Cardiac fibroblast (primary cell): ENCODE results near the gene SEPTIN12.
A peak's percentile ranks its signal among the peaks of the same experiment; 100 is the strongest.

Source experiments
- DNase-seq, 2 donors: peaks; one replicate each; pipeline versions ENCODE4 v3.0.0 to v3.0.0-alpha.2; 2010; ENCODE audit warnings: low read depth in 2 of 2
- H3K4me3 ChIP-seq, 2 donors: replicated peaks in 1 of 2; 1 replicate in 1 of 2; 2 replicates in 1 of 2; pipeline ENCODE4 v1.5.1; 2011; ENCODE audit warnings: low read depth in 2 of 2, low read length in 2 of 2, mild to moderate bottlenecking in 2 of 2, moderate library complexity in 1 of 2
- CTCF ChIP-seq: IDR thresholded peaks from one replicate; pipeline ENCODE4 v1.5.1; 2011; ENCODE audit warnings: low read depth, mild to moderate bottlenecking, low read length, inconsistent platforms

The SEPTIN12 gene

GRCh38 chr16:4777339-4778049 is 10.7 kb downstream of the SEPTIN12 start:
- DNase-seq, result no peak
- no peak overlapping the region for H3K4me3 ChIP-seq
- TF ChIP-seq CTCF, result no peak

- no peak overlapping the region for H3K4me3 ChIP-seq
- no peak for TF ChIP-seq CTCF
- DNase-seq, result no peak
These were observed 11.9 kb downstream of the SEPTIN12 start for GRCh38 chr16:4776141-4776705.

- no peak for TF ChIP-seq CTCF
- H3K4me3 ChIP-seq, result no peak overlapping the region
- DNase-seq, result no peak
These were observed 13.1 kb downstream of the SEPTIN12 start for GRCh38 chr16:4775005-4775404.

GRCh38 chr16:4772351-4772750 is 15.8 kb downstream of the SEPTIN12 start:
- DNase-seq, result no peak
- H3K4me3 ChIP-seq, result no peak overlapping the region
- TF ChIP-seq CTCF, result no peak

- DNase-seq, result no peak
- no peak overlapping the region for H3K4me3 ChIP-seq
- no peak for TF ChIP-seq CTCF
These were observed 16.5 kb downstream of the SEPTIN12 start for GRCh38 chr16:4771646-4772045.

GRCh38 chr16:4769306-4769638 is 18.9 kb downstream of the SEPTIN12 start:
- H3K4me3 ChIP-seq, result peak overlapping the region in 1 of 2 donors; percentile 65
- DNase-seq, result no peak
- no peak for TF ChIP-seq CTCF
